ENCODE measurements around the gene HK1. TPM values are rescaled to one million over a fixed set of nuclear protein-coding genes. Genes with fewer than 3 reads are reported as not detected.

The HK1 gene
- total RNA-seq, 4 donors from 2014 or later, result 92.5 to 216 (median 126) TPM

- Histone ChIP-seq H3K27ac (no peak overlapping the region), H3K36me3 (peaks cover 0 to 95% of the 10 kb centered on the region in 2 donors), H3K4me1 (peaks cover 0 to 47% (median 18%) of the 10 kb centered on the region in 3 donors), H3K27me3 (no peaks in the 10 kb centered on the region), H3K4me3 (no peak overlapping the region), H3K9me3 (no peaks in the 10 kb centered on the region)
- no peak for ATAC-seq
- WGBS, 2 donors (ENCODE audit: low coverage in 1 of 2), result 97 to 100% methylated on average over 2 to 3 of the region's 3 CpGs
- no peak for TF ChIP-seq POLR2AphosphoS5 (IDR thresholded peaks at IDR 0.05)
- no peak for TF ChIP-seq POLR2A (IDR thresholded peaks at IDR 0.05)
- no peak for TF ChIP-seq CTCF (IDR thresholded peaks at IDR 0.05)
- no peak for TF ChIP-seq EP300 (IDR thresholded peaks at IDR 0.05)
Observed at GRCh38 chr10:69387500-69387899, 109.2 kb downstream of the HK1 start.

GRCh38 chr10:69388488-69388887, 110.2 kb downstream of the HK1 start:
- Histone ChIP-seq H3K27ac (no peak overlapping the region), H3K9me3 (no peaks in the 10 kb centered on the region), H3K4me3 (no peak overlapping the region), H3K27me3 (no peaks in the 10 kb centered on the region), H3K4me1 (peaks cover 0 to 41% (median 19%) of the 10 kb centered on the region in 3 donors), H3K36me3 (peaks cover 0 to 94% of the 10 kb centered on the region in 2 donors)
- no peak for ATAC-seq
- TF ChIP-seq EP300 (IDR thresholded peaks at IDR 0.05), result no peak
- no peak for TF ChIP-seq POLR2AphosphoS5 (IDR thresholded peaks at IDR 0.05)
- no peak for TF ChIP-seq POLR2A (IDR thresholded peaks at IDR 0.05)
- no peak for TF ChIP-seq CTCF (IDR thresholded peaks at IDR 0.05)
- WGBS, 2 donors (ENCODE audit: low coverage in 1 of 2), result 92 to 100% methylated on average over 1 to 2 of the region's 2 CpGs

GRCh38 chr10:69389827-69390490, 111.7 kb downstream of the HK1 start:
- H3K36me3 ChIP-seq, result peaks cover 0 to 94% of the 10 kb centered on the region in 2 donors
- 0 to 41% methylated on average over 2 to 3 of the region's 8 CpGs for WGBS, 2 donors (ENCODE audit: low coverage in 1 of 2)

GRCh38 chr10:69391158-69391557, 112.9 kb downstream of the HK1 start:
- H3K4me3 ChIP-seq, result no peak overlapping the region
- 63% methylated on average over 4 of the region's 6 CpGs; no CpG with 5 or more reads in 1 of the 2 donors for WGBS, 2 donors (ENCODE audit: low coverage in 1 of 2)
- peak overlapping the region in 2 of 4 donors; percentile 57 to 60 for H3K27ac ChIP-seq
- peaks cover 0 to 29% (median 13%) of the 10 kb centered on the region in 3 donors for H3K4me1 ChIP-seq
- H3K9me3 ChIP-seq, result no peaks in the 10 kb centered on the region
- H3K36me3 ChIP-seq, result peaks cover 0 to 94% of the 10 kb centered on the region in 2 donors
- ATAC-seq, result no peak
- TF ChIP-seq POLR2AphosphoS5 (IDR thresholded peaks at IDR 0.05) (no peak), CTCF (IDR thresholded peaks at IDR 0.05) (no peak), EP300 (IDR thresholded peaks at IDR 0.05) (no peak), POLR2A (IDR thresholded peaks at IDR 0.05) (no peak)
- no peaks in the 10 kb centered on the region for H3K27me3 ChIP-seq

More at GRCh38 chr10:69389827-69390490, 111.7 kb downstream of the HK1 start:
- ATAC-seq, result peak; percentile 57
- TF ChIP-seq POLR2AphosphoS5 (IDR thresholded peaks at IDR 0.05), result no peak
- no peak for TF ChIP-seq CTCF (IDR thresholded peaks at IDR 0.05)
- TF ChIP-seq POLR2A (IDR thresholded peaks at IDR 0.05), result no peak
- no peak for TF ChIP-seq EP300 (IDR thresholded peaks at IDR 0.05)
- Histone ChIP-seq H3K4me1 (peaks cover 0 to 29% (median 13%) of the 10 kb centered on the region in 3 donors), H3K27ac (peak overlapping the region in 3 of 4 donors; percentile 56 to 58 (median 57)), H3K9me3 (no peaks in the 10 kb centered on the region), H3K27me3 (no peaks in the 10 kb centered on the region), H3K4me3 (no peak overlapping the region)

Data from gastroesophageal sphincter (tissue), 4 donors.